Right atrium auricular region (tissue), 2 donors: ENCODE data around the gene DPP4. TPM values are rescaled to one million over a fixed set of nuclear protein-coding genes. Genes with fewer than 3 reads are reported as not detected.

Experiments used
- DNase-seq: peaks from one replicate; pipeline ENCODE4 v3.0.0-alpha.2; 2019; ENCODE audit warnings: low spot score
- H3K27ac ChIP-seq, 2 donors: fragments of 200-600 bp; sonication (generic); 1 replicate in 1 of 2; 2 replicates in 1 of 2; pipeline ENCODE4 v1.5.1; 2016 to 2019
- H3K27me3 ChIP-seq, 2 donors: fragments of 200-600 bp; sonication (generic); one replicate each; pipeline versions ENCODE4 v1.5.1 to v1.6.0; 2017 to 2019
- H3K36me3 ChIP-seq: fragments of 200-600 bp; sonication (generic); one replicate; pipeline ENCODE4 v1.5.1; 2016
- H3K4me1 ChIP-seq, 2 donors: fragments of 200-600 bp; sonication (generic); one replicate each; pipeline versions ENCODE4 v1.5.1 to v1.6.0; 2017 to 2019
- H3K4me3 ChIP-seq, 2 donors: fragments of 200-600 bp; sonication (generic); 1 replicate in 1 of 2; 2 replicates in 1 of 2; pipeline ENCODE4 v1.5.1; 2017 to 2019; ENCODE audit warnings: mild to moderate bottlenecking in 1 of 2, moderate library complexity in 1 of 2
- H3K9me3 ChIP-seq, 2 donors: fragments of 200-600 bp; sonication (generic); one replicate each; pipeline ENCODE4 v1.5.1; 2019
- total RNA-seq, 2 donors: library from RNA; depleted of rRNA; stranded (reverse); fragments of >200 nt; gene quantifications; one replicate each; pipeline ENCODE4 v1.1.0, GENCODE V29; 2016
- TF ChIP-seq, protein P1 (sequence below), 2 donors: fragments of 200-600 bp; sonication (generic); IDR thresholded peaks; one replicate each; pipeline ENCODE4 v1.5.1; 2019; ENCODE audit warnings: antibody characterized with exemption in 2 of 2

The DPP4 gene
- total RNA-seq, 2 donors from 2014 or later: 4.5 to 6.8 TPM

DNA sequence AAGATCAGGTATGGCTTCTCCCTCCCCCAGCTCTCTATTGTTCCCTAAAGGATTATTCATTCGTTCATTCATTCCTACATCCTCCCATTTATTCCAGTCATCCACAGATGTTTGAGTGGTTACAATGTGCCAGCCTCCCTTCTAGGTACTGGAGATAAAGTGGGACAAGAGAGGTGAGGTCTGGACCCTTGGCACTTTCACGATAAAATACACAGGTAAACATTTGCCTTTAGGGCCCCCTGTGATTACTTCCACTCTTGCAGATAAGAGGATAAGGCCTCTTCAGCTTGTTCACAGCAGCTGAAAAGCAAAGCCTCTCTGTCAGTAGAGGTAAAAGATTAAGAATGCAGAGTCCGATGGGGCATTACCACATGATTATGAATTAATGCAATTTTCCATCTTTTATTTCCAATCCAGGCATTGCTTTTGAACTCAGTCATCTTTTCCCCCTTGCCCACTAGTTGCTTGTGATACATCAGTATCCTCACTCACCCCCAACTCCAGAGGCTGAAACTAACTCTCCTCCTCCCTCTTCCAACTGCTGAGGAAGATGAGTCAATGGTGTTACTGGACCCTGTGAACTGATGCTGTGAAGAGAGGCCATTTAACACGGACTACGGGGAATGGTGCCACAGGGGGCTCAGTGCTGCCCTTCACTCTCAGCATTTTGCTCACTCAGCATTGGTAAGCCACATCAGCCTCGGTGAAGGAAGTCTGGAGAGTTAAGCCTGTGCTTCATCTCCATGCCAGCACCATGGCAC is 1.1 kb upstream of the DPP4 start:
- H3K27ac ChIP-seq: no peak overlapping the region
- no peak overlapping the region for H3K4me3 ChIP-seq
- H3K4me1 ChIP-seq: peaks cover 0 to 8% of the 10 kb centered on the region in 2 donors
- H3K9me3 ChIP-seq: peaks cover 12 to 13% of the 10 kb centered on the region in 2 donors
- DNase-seq: no peak
- TF ChIP-seq, protein P1, sequence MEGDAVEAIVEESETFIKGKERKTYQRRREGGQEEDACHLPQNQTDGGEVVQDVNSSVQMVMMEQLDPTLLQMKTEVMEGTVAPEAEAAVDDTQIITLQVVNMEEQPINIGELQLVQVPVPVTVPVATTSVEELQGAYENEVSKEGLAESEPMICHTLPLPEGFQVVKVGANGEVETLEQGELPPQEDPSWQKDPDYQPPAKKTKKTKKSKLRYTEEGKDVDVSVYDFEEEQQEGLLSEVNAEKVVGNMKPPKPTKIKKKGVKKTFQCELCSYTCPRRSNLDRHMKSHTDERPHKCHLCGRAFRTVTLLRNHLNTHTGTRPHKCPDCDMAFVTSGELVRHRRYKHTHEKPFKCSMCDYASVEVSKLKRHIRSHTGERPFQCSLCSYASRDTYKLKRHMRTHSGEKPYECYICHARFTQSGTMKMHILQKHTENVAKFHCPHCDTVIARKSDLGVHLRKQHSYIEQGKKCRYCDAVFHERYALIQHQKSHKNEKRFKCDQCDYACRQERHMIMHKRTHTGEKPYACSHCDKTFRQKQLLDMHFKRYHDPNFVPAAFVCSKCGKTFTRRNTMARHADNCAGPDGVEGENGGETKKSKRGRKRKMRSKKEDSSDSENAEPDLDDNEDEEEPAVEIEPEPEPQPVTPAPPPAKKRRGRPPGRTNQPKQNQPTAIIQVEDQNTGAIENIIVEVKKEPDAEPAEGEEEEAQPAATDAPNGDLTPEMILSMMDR (IDR thresholded peaks at IDR 0.05): no peak
- no peaks in the 10 kb centered on the region for H3K36me3 ChIP-seq
- peaks cover 0 to 6% of the 10 kb centered on the region in 2 donors for H3K27me3 ChIP-seq

DNA sequence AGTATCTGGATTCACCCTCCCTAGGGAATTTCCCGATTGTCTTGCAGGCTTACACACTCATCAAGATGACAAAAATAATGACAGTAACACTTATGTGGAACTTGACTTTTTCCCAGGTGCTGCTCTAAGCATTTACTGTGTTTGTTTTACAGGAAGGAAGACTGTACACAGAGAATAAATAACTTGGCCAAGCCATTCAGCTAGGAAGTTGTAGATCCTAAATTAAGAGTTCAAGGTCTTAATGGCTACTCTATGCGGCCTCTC is 549 bp upstream of the DPP4 start:
- TF ChIP-seq, protein P1 (IDR thresholded peaks at IDR 0.05): no peak
- H3K27me3 ChIP-seq: peaks cover 0 to 6% of the 10 kb centered on the region in 2 donors
- H3K9me3 ChIP-seq: peaks cover 6 to 12% of the 10 kb centered on the region in 2 donors
- peak overlapping the region; percentile 53 to 58 for H3K4me3 ChIP-seq
- H3K4me1 ChIP-seq: peaks cover 0 to 8% of the 10 kb centered on the region in 2 donors
- no peaks in the 10 kb centered on the region for H3K36me3 ChIP-seq
- no peak overlapping the region for H3K27ac ChIP-seq
- no peak for DNase-seq

DNA sequence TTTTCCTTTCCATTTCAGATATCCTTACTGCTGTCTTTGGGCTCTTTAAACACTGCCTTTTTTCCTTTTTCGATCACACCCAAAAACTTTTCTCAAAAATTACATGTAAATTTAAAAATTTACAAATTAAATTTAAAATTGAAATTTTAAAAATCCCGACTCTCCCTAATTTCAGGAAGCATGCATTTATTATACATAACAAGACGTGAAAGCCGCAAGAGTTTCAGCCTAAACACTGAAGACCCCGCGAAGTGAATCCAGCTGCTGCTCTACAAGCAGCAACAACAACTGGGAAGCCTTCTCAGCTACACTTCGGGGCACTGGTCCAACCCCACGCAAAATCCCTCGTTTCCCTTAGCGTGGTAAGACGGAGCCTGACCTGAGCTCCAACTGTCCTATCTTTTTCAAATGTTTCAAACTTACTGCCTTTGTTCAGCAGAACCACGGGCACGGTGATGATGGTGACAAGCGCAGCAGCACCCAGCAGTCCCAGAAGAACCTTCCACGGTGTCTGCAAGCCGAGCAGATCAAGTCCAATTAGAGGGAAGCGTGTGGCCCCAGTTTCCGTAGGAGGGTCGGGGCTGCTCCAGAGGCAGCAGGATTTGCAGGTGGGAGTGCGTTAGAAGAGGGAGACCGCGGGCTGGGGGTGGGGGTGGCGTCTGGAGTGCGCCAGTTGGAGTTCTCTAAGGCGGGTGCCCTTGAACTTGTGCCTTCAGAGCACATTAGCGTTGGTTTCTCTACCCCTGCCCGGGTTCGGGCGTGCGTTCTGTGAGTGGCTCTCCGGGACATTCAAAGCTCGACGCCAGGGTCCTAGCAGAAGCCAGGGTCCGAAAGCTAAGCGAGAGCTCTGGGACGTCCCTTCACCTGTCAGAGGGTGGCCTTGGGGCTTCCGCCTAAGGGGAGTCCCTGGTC is 783 bp downstream of the DPP4 start:
- Histone ChIP-seq H3K36me3 (no peaks in the 10 kb centered on the region), H3K27ac (peak overlapping the region in 1 of 2 donors; percentile 41), H3K4me1 (peaks cover 0 to 8% of the 10 kb centered on the region in 2 donors), H3K27me3 (peaks cover 0 to 6% of the 10 kb centered on the region in 2 donors), H3K4me3 (peak overlapping the region; percentile 53 to 58), H3K9me3 (no peaks in the 10 kb centered on the region)
- TF ChIP-seq, protein P1 (IDR thresholded peaks at IDR 0.05): no peak
- DNase-seq: no peak

DNA sequence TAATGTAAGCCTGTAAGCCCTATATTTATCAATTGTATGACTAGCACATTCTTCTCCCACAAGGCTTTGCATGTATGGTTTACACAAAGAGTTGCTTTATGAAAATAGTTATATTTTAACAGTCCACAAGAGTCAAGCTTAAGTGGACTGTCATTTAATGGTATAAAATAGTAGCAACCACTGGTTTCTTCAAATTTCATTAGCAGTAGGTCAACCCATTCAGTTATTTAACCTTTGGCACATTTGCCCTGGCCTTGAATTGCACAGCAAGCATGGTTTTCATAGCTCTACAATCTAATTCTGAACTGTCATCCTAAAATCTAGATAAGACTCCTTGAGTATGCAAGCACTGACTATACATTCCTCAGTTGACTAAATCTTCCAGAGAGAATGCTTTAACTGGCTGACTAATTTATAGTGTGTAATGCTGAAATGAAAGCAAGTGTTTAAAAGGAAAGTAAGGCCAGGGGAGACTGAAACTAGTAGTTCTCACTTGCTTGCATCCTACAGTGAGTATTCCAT is 1.8 kb downstream of the DPP4 start:
- H3K4me1 ChIP-seq: peaks cover 0 to 8% of the 10 kb centered on the region in 2 donors
- no peak for DNase-seq
- no peak overlapping the region for H3K27ac ChIP-seq
- peaks cover 0 to 6% of the 10 kb centered on the region in 2 donors for H3K27me3 ChIP-seq
- no peaks in the 10 kb centered on the region for H3K9me3 ChIP-seq
- no peak overlapping the region for H3K4me3 ChIP-seq
- TF ChIP-seq, protein P1 (IDR thresholded peaks at IDR 0.05): no peak
- no peaks in the 10 kb centered on the region for H3K36me3 ChIP-seq

DNA sequence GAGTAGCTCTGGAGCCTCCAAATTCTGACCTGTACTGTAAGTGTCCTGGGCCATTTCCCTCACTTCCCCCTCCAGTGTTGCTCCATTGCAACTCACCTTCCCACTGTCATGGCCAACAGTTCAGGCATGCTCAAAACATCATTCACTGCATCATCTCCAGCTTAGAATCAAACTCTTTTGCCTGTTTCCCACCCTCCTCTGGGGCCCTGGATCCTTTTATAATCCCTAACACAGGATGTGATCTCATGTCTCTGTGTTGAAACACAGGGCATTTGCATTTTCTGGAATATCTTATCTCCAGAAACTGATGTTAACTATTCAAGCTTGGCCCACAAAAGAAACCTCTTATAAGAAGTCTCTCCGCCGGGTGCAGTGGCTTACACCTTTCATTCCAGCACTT is 3.0 kb downstream of the DPP4 start:
- H3K9me3 ChIP-seq: no peaks in the 10 kb centered on the region
- H3K36me3 ChIP-seq: no peaks in the 10 kb centered on the region
- TF ChIP-seq, protein P1 (IDR thresholded peaks at IDR 0.05): no peak
- peaks cover 0 to 6% of the 10 kb centered on the region in 2 donors for H3K27me3 ChIP-seq
- DNase-seq: no peak
- H3K4me1 ChIP-seq: peaks cover 0 to 8% of the 10 kb centered on the region in 2 donors
- no peak overlapping the region for H3K27ac ChIP-seq
- H3K4me3 ChIP-seq: no peak overlapping the region
